Measurements from ENCODE around the gene SPI1. TPM values are rescaled to one million over a fixed set of nuclear protein-coding genes. Genes with fewer than 3 reads are reported as not detected.

SPI1 gene
- total and polyA plus RNA-seq, 2 donors (not counting 1 experiment from before 2014, with no cell fraction given), result 98.3 to 119 TPM

DNA sequence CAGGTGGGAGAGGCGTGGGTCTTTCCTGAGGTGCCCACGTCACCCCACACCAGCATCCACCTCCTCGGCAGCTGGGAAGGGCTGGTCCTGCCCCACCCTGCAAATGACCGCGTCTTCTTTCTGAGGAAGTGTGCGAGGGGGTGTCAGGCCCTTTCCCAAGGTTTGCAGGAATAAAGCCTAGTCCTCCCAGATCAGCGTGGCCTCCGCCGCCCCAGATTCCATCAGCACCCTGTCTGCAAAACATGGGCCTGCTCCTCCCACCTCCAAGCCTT, 15.6 kb upstream of the SPI1 start:
- Mint-ChIP-seq H3K27ac (peak overlapping the region; percentile 98), H3K9me3 (ENCODE audit: insufficient read depth) (no peaks in the 10 kb centered on the region), H3K4me3 (peak overlapping the region; percentile 85), H3K4me1 (peaks cover 69% of the 10 kb centered on the region), H3K27me3 (no peaks in the 10 kb centered on the region)
- peak overlapping the region; percentile 81 for H3K4me2 ChIP-seq (replicated peaks; ENCODE audit: low read depth, low read length, poor library complexity, severe bottlenecking)
- no peak for DNase-seq
- H3K27ac ChIP-seq (ENCODE audit: low read length in 2 of 2), result peak overlapping the region; percentile 95 to 97
- no peaks in the 10 kb centered on the region for H3K36me3 ChIP-seq (replicated peaks in 1 of 2; ENCODE audit: control extremely low read depth in 1 of 2, control insufficient read depth in 1 of 2, extremely low read depth in 1 of 2, insufficient read depth in 2 of 2, low read length in 1 of 2)
- 40% methylated on average over 3 of the region's 9 CpGs for WGBS (ENCODE audit: insufficient coverage)
- H4K20me1 ChIP-seq (ENCODE audit: control insufficient read depth, insufficient read depth, low read length, poor library complexity, severe bottlenecking), result no peaks in the 10 kb centered on the region
- H3K9ac ChIP-seq (ENCODE audit: low read length), result peak overlapping the region; percentile 66
- H3K9me3 ChIP-seq (ENCODE audit: control extremely low read depth in 1 of 3, control insufficient read depth in 2 of 3, insufficient read depth in 1 of 3, low read length in 2 of 3), result no peaks in the 10 kb centered on the region
- peak overlapping the region in 2 of 5 experiments; percentile 45 to 55 for H3K4me3 ChIP-seq (ENCODE audit: control extremely low read depth in 1 of 5, extremely low read depth in 1 of 5, insufficient read depth in 1 of 5, low read depth in 2 of 5, low read length in 4 of 5)
- H3K27me3 ChIP-seq (replicated peaks in 1 of 4; ENCODE audit: control extremely low read depth in 1 of 4, control insufficient read depth in 3 of 4, insufficient read depth in 4 of 4, low read length in 3 of 4), result no peaks in the 10 kb centered on the region
- ChIA-PET CTCF (interaction anchor here (1.1 to 5.7 kb wide), 7 partner anchors 8 to 214 kb away, joined by 3 to 72 read pairs (median 8); partner anchors contain the start of gene SPI1), POLR2A (interaction anchor here (0.9 to 4.1 kb wide), 5 partner anchors 9 to 20 kb away, joined by 3 to 39 read pairs (median 4); partner anchors contain the start of gene SPI1)
- ATAC-seq (ENCODE audit: low read depth), result no peak
- H2AFZ ChIP-seq (ENCODE audit: insufficient read depth, low read depth, low read length, poor library complexity, severe bottlenecking), result peak overlapping the region; percentile 88
- intact Hi-C loops (cut with micrococcal nuclease), result loop anchor here (1.0 kb wide), 3 partner anchors 14 to 20 kb away; partner anchors contain the start of genes SLC39A13 and SPI1
- H3K79me2 ChIP-seq (ENCODE audit: control insufficient read depth, insufficient read depth, low read length), result peaks cover 37% of the 10 kb centered on the region
- H3K4me1 ChIP-seq (ENCODE audit: control insufficient read depth in 2 of 2, insufficient read depth in 2 of 2, low read length in 2 of 2), result peaks cover 55 to 80% of the 10 kb centered on the region in 2 donors
- TF ChIP-seq EZH2 (IDR thresholded peaks at IDR 0.05; ENCODE audit: borderline replicate concordance, insufficient read depth, low read depth, low read length, poor library complexity, severe bottlenecking), result no peak
- TF ChIP-seq, protein P1, sequence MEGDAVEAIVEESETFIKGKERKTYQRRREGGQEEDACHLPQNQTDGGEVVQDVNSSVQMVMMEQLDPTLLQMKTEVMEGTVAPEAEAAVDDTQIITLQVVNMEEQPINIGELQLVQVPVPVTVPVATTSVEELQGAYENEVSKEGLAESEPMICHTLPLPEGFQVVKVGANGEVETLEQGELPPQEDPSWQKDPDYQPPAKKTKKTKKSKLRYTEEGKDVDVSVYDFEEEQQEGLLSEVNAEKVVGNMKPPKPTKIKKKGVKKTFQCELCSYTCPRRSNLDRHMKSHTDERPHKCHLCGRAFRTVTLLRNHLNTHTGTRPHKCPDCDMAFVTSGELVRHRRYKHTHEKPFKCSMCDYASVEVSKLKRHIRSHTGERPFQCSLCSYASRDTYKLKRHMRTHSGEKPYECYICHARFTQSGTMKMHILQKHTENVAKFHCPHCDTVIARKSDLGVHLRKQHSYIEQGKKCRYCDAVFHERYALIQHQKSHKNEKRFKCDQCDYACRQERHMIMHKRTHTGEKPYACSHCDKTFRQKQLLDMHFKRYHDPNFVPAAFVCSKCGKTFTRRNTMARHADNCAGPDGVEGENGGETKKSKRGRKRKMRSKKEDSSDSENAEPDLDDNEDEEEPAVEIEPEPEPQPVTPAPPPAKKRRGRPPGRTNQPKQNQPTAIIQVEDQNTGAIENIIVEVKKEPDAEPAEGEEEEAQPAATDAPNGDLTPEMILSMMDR (IDR thresholded peaks at IDR 0.05), result no peak

All from B cell (primary cell).